Hippocampal formation (tissue), 2 donors: ENCODE measurements around the gene PYDC1.
"Not testable (repeated sequence)": the region's sequence is repeated elsewhere in the genome, so short reads cannot be mapped to it uniquely, and the experiment has no call there.

Experiments
- DNase-seq, 2 donors: peaks; one replicate each; lab custom pipeline; 2025; lab: John Stamatoyannopoulos, UW

PYDC1 gene

GRCh38 chr16:31221357-31222160 lies 4.6 kb upstream of the PYDC1 start:
- DNase-seq: no peak

GRCh38 chr16:31219154-31219741 lies 2.3 kb upstream of the PYDC1 start:
- no peak for DNase-seq

- DNase-seq: no peak
Observed at GRCh38 chr16:31217136-31217530, 198 bp upstream of the PYDC1 start.

- DNase-seq: no peak
Observed at GRCh38 chr16:31215287-31216162, 1.4 kb downstream of the PYDC1 start.

DNA sequence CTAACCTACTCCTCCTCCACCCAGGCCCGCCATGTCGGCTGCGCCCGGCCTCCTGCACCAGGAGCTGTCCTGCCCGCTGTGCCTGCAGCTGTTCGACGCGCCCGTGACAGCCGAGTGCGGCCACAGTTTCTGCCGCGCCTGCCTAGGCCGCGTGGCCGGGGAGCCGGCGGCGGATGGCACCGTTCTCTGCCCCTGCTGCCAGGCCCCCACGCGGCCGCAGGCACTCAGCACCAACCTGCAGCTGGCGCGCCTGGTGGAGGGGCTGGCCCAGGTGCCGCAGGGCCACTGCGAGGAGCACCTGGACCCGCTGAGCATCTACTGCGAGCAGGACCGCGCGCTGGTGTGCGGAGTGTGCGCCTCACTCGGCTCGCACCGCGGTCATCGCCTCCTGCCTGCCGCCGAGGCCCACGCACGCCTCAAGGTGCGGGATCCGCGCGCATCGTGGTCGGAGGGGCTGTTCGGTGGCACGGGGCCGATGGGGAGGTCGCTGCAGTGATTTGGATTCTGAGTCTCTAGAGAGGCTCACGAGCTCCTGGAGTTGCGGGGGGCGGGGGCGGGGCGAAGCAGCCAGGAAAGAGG lies 2.1 kb downstream of the PYDC1 start:
- DNase-seq: no peak

GRCh38 chr16:31213877-31214707 lies 2.8 kb downstream of the PYDC1 start, which contains the start of gene TRIM72:
TRIM72 (plus strand) TSS chr16:31214119; CDS start chr16:31214739, 620 bp downstream.
- no peak for DNase-seq

DNA sequence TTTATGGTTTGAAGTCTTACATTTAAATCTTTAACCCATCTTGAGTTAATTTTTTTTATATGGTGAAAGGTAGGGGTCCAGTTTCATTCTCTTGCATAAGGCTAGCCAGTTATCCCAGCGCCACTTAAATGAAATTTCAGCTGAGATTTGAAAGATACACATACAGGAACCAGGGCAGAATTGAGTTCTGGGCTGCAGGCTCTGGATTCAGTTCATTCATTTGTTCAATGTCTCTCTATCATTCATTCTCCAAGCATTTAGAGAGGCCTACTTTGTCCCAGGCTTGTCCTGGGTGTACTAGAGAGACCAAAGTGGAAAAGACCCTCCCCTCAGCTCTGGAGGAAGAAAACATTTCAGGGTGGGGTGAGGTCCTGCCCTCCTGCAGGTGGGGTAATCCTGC lies 3.6 kb downstream of the PYDC1 start:
- DNase-seq: no peak

GRCh38 chr16:31206776-31207175 lies 10.2 kb downstream of the PYDC1 start:
- DNase-seq: no peak

DNA sequence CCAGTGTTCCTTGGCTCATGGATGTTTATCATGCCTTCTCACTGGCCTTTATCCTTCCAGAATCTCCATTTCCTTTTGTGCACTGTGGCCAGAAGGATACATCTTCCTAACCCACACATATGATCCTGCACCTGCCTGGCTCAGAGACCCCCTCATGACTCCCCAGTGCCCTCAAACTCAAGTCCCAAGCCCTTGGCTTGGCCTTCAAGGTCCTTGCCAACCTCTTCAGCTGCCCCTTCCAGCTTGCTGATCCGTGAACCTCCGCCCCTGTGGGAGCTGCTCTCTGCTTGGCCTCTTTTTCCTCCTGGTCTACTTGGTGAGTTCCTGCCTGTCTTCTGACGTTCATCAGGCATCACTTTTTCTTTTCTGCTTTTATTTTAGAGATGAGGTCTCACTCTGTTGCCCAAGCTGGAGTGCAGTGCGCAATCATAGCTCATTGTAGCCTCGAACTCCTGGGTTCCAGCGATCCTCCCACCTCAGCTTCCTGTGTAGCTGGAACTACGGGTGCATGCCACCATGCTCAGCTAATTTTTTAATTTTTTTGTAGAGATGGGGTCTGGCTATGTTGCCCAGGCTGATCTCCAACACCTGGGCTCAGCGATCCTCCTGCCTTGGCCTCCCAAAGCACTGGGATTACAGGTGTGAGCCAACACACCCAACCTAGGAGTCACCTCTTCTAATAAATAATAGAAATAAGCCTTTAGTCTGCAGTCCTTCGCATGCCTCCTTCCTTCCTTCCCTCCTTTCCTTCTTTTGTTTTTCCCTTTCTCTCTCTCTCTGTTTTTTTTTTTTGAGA lies 11.9 kb downstream of the PYDC1 start:
- DNase-seq: no peak

DNA sequence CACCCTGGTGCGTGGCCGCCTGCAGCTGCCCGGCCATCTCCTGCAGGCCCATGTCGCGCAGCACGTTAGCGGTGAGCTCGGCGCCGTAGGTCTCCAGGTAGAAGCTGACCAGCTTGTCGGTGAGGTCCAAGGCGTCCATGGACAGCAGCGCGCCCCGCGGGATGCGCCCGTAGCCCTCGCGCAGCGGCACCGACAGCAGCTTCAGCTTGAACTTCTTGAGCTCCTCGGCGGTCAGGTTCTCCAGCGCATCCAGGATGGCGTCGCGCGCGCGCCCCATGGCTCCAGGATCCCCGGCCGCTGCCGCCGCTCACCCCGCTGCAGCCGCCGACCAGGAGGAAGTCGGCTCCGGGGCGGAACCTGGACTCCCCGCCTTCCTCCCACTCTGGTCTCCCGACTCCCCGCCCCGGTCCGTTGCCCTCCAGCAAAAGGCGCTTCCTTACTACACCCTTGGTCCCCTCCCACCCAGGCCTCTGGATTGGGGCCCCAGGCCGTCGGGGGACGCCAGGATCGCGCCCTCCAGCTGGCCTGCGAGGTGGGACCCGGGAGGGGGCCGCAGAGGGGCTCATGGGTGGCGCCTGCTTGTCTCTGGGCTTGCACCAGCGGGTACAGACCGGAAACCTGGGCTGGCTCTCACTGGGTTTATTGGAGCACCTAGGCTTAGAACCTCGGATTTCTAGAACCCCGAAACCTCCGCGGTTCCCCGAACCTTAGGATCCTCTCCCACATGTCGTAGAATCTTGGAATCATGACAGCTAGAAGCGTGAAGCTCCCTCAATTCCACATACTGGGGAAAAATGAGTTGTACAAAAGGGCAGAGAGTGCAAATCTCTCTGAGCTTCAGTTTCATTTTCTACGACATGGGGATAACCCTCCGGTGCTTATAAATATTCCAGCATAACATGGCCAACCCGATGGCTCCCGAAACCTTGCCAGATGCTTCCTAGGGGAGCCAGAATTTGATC lies 14.2 kb downstream of the PYDC1 start, which contains the start of gene PYCARD:
TSS of gene PYCARD (minus strand) at position 347 of the 962 bp plus-strand sequence. CDS start at position 277, 70 bp downstream.
- no peak for DNase-seq

DNA sequence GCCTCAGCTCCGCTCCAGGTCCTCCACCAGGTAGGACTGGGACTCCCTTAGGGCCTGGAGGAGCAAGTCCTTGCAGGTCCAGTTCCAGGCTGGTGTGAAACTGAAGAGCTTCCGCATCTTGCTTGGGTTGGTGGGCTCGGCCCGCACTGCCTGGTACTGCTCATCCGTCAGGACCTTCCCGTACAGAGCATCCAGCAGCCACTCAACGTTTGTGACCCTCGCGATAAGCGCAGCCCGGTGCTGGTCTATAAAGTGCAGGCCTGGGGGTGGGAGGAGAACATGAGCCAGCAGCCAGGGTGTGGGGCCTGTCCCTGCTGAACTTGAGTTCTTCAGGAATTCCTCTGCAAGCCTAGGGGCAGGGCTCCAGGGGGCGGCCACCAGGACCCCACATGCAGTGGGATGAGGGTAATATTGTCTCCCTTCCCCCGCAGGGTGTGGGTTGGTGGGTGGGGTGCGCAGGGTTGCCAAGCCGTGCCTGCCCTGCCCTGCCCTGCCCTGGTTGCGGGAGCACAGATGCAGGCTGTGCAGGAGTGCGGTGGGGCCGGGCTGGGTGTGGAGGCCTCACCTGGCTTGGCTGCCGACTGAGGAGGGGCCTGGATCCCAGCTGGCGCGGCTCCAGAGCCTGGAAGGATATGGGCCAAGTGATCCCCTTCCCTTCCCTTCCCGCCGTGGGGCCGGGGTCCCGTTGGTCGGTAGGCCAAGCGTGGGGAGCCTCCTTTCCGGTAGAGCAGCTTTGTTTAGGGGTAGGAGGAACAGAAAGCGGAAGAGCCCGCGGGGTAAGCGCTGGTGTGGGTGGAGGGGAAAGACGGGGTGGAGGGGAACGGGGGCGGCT lies 15.1 kb downstream of the PYDC1 start:
- no peak for DNase-seq

- no peak for DNase-seq
Observed at GRCh38 chr16:31200821-31201568, 15.9 kb downstream of the PYDC1 start.

DNA sequence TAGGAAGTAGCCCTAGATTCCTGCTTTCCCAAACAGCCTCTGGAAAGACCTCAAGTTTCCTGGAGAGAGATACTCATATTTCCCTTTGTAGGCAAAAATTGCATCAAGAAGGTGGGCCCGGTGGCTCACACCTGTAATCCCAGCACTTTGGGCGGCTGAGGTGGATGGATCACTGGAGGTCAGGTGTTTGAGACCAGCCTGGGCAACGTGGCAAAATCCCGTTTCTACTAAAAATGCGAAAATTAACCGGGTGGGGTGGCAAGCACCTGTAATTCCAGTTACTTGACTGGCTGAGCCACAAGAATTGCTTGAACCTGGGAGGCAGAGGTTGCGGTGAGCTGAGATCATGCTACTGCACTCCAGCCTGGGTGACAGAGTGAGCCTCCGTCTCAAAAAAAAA lies 16.8 kb downstream of the PYDC1 start:
- DNase-seq: not testable (repeated sequence)

DNA sequence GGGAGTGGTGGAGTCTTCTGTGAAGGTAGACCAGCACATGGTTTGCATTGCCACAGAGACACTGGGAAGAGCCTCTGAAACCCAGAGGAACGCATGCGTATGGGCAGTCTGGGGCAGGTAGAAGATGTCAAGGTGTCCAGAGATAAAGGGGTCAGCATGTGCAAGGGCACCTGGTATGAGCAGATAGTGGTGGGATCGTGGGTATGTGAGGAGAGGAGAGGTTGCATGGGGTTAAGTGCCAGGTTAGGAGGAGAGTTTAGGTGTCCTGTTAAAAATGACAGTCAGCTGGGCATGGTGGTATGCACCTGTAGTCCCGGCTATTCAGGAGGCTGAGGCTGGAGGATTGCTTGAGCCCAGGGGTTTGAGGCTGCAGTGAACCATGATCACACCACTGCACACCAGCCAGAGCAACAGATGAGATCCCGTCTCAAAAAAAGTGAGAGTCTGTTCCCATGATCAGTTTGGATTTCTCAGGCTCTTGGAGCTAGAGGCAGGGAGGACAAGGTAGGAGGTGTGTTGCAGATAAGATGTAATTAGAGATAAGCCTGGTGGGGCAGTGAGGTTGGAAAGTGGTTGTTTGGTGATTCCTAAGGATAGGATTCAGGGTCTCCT lies 17.4 kb downstream of the PYDC1 start:
- no peak for DNase-seq

DNA sequence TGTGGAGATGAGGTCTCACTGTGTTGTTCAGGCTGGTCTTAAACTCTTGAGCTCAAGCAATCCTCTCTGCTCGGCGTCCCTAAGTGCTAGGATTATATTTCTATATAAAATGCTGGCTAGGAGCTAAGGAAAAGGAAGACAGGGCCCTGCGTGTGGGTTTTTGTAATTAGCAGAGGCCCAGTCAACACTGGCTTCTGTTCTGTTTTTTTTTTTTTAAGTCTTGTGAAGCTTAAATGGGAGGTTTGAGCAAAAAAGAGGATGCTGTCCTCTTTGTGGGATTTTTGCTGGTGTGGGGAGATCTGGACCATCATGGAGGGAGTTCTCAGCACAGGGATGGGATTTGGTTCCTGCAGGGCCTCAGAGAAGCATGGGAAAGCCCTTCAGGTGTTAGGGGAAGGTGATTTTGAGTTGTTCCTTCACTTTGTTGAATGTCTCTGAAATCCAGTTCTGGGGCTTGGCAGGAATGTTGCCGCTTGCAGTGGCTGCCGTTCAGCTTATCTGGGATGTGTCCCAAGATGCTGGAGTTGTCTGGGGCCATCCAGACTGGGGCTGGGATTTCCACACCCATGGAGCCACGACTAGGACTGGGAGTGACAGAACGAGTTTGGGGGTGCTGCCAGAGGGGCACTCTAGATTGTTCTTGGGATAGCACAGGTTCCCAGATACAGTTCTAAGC lies 18.6 kb downstream of the PYDC1 start:
- DNase-seq: no peak

- DNase-seq: no peak
Observed at GRCh38 chr16:31196324-31197088, 20.4 kb downstream of the PYDC1 start.
